Measurements from ENCODE around the gene ASB3. TPM values are rescaled to one million over a fixed set of nuclear protein-coding genes. Genes with fewer than 3 reads are reported as not detected.

Gene ASB3
- total RNA-seq, 1 experiment from 2014 or later: 23.1 TPM

GRCh38 chr2:53636109-53636508 lies 150.6 kb downstream of the ASB3 start:
- no peak overlapping the region for H3K27ac Mint-ChIP-seq
- Histone ChIP-seq H3K27ac (ENCODE audit: insufficient read length, low read depth, low read length) (no peak overlapping the region), H4K8ac (replicated peaks; ENCODE audit: insufficient read length, low read depth, low read length) (no peak overlapping the region), H3K9me3 (ENCODE audit: control insufficient read depth, low read depth, low read length) (no peaks in the 10 kb centered on the region), H3K23me2 (ENCODE audit: insufficient read length, low read depth, low read length, poor library complexity, severe bottlenecking) (no peaks in the 10 kb centered on the region), H2BK12ac (ENCODE audit: insufficient read length, low read depth, low read length) (no peak overlapping the region), H3K4me2 (ENCODE audit: insufficient read depth, insufficient read length, low read length) (no peak overlapping the region), H4K20me1 (ENCODE audit: control insufficient read depth, insufficient read depth, insufficient read length) (no peaks in the 10 kb centered on the region), H3T11ph (ENCODE audit: low read length) (no peak overlapping the region), H4K5ac (ENCODE audit: insufficient read length, low read depth, low read length) (no peak overlapping the region), H2BK120ac (ENCODE audit: low read depth, low read length, poor library complexity, severe bottlenecking) (no peak overlapping the region), H3K9ac (ENCODE audit: extremely low read depth, insufficient read length, low read length) (no peak overlapping the region), H4K91ac (ENCODE audit: insufficient read length, low read depth, low read length) (no peak overlapping the region), H3K18ac (ENCODE audit: insufficient read length, low read depth, low read length) (no peak overlapping the region), H2BK5ac (ENCODE audit: insufficient read length, low read length) (no peak overlapping the region), H3K14ac (ENCODE audit: insufficient read depth, low read length) (no peak overlapping the region), H2BK20ac (ENCODE audit: low read depth, low read length, poor library complexity, severe bottlenecking) (no peak overlapping the region), H2AFZ (ENCODE audit: low read length) (no peak overlapping the region), H3K4me1 (ENCODE audit: insufficient read depth, low read length) (no peaks in the 10 kb centered on the region), H3K79me2 (ENCODE audit: insufficient read depth, low read length) (no peaks in the 10 kb centered on the region), H3K27me3 (ENCODE audit: insufficient read depth, low read length) (no peaks in the 10 kb centered on the region), H3K79me1 (ENCODE audit: insufficient read depth, low read depth, low read length, poor library complexity, severe bottlenecking) (no peaks in the 10 kb centered on the region), H2AK5ac (ENCODE audit: insufficient read length, low read length) (no peak overlapping the region), H3K23ac (ENCODE audit: insufficient read length, low read depth, low read length) (no peak overlapping the region), H3K4ac (ENCODE audit: low read depth, low read length) (no peak overlapping the region), H3K56ac (ENCODE audit: insufficient read length, low read depth, low read length) (no peak overlapping the region), H2BK15ac (ENCODE audit: low read depth, low read length) (no peak overlapping the region)
- peaks cover 0 to 2% of the 10 kb centered on the region in 2 experiments; a peak in 1 of 5 replicates for H3K9me3 Mint-ChIP-seq
- no peaks in the 10 kb centered on the region for H3K27me3 Mint-ChIP-seq (ENCODE audit: low read depth)
- no CpG with 5 or more reads among the region's 4 CpGs for WGBS (ENCODE audit: extremely low coverage, insufficient read length, low lambda C conversion rate)
- no peak overlapping the region for H3K4me3 Mint-ChIP-seq
- H3K4me1 Mint-ChIP-seq: peaks cover 8 to 9% of the 10 kb centered on the region in 2 experiments
- peaks cover 0 to 8% (median 0%) of the 10 kb centered on the region in 3 experiments; a peak in 3 of 7 replicates for H3K36me3 Mint-ChIP-seq (ENCODE audit: insufficient read depth in 1 of 3, low read depth in 3 of 3)
- no peak for DNase-seq
- TF ChIP-seq CTCF (conservative IDR thresholded peaks at IDR 0.05): no peak

Measured in H9 (cell line).